Jurkat, Clone E6-1 (cell line): ENCODE data around the gene VDAC2. TPM values are rescaled to one million over a fixed set of nuclear protein-coding genes. Genes with fewer than 3 reads are reported as not detected.
A peak's percentile ranks its signal among the peaks of the same experiment; 100 is the strongest.
"Not testable (repeated sequence)": the region's sequence is repeated elsewhere in the genome, so short reads cannot be mapped to it uniquely, and the experiment has no call there.

ENCODE experiments used
- DNase-seq: peaks from one replicate; pipeline ENCODE4 v3.0.0-alpha.2; 2011; ENCODE audit warnings: low read depth, low spot score
- H3K4me3 ChIP-seq: 2 replicates; pipeline ENCODE4 v1.5.1; 2011; ENCODE audit warnings: mild to moderate bottlenecking, low read length, control low read depth, moderate library complexity
- polyA plus RNA-seq: library from polyadenylated mRNA; unstranded; fragments of >200 nt; gene quantifications from one replicate; pipeline ENCODE4 v1.2.1, GENCODE V29; 2012; ENCODE audit warnings: missing spikeins; ENCODE audit not compliant: insufficient read length, insufficient read depth

VDAC2 gene
- 212 TPM for polyA plus RNA-seq

DNA sequence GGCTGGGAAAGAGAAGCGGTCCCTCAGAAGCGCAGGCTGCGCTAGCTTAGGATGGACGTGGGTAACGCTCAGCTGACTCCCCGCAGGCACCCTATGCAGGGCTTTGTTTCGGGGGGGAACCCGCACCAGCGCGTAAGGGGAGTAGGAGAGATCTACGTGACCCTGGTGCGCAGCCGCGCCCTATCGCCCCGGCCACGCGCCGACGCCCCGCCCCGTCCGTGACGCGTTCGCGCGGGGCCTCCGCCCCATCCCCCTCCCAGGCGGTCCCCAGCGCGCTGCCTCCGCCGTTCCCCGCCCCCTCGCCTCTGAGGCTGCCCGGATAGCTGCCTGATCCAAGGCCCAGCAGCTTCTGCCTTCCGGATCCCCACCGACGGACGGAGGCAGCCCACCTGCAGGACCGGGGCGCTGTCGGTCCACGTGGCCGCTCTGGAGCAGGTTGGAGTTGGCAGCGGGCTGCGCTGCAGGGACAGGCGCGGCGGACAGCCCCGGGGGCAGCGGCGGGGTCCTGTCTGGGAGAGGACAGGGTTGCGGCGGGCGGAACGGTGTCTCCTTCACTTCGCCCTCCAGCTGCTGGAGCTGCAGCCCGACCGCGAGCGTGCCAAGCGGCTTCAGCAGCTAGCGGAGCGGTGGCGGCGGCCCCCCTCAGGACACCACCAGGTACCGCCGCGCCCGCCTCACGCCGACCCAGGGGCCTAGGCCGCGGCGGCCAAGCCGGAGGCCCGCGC is at the start of gene VDAC2:
TSS of gene VDAC2 (plus strand) at position 515 of the 725 bp plus-strand sequence. CDS start 363 bp downstream, outside the sequence.
- H3K4me3 ChIP-seq = peak within 1 kb of the TSS; percentile 77
- DNase-seq = peak; percentile 83

DNA sequence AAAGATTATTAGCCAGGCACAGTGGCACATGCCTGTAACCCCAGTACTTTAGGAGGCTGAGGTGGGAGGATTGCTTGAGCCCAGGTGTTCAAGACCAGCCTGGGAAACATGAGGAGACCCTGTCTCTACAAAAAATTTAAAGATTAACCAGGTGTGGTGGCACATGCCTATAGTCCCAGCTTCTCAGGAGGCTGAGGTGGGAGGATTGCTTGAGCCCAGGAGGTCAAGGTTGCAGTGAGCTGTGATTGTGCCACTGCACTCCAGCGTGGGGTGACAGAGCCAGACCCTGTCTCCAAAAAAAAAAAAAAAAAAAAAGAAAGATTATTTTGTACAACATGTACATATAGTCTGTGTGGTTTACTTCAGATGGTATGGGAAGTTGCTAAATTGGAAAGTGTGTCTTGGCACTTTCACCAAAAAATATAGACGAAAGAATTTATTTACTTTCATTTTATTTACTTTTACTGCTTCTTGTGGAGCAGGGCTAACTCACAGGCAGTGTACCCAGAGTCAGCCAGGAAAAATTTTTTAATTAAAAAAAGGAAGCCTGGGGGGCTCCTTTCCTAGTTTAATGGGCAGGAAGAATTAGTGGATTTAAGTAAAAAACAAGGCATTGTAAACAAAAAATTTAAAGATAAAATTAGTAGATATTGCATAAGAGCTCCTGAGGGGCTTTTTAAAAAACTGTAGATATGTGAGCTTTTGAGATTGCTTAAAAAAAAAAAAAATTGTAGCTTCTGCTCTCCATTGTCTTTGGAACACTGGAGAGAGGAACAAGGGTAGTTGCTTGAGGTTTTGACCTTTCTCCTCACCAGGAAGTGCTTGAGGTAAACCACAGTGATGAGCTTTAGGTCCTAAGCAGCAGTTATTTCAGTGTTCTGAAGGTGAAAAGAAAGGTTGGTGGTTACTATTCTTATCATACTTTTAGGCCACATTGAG is 44.6 kb upstream of the VDAC2 start:
- no peak overlapping the region for H3K4me3 ChIP-seq
- DNase-seq = peak; percentile 65

DNA sequence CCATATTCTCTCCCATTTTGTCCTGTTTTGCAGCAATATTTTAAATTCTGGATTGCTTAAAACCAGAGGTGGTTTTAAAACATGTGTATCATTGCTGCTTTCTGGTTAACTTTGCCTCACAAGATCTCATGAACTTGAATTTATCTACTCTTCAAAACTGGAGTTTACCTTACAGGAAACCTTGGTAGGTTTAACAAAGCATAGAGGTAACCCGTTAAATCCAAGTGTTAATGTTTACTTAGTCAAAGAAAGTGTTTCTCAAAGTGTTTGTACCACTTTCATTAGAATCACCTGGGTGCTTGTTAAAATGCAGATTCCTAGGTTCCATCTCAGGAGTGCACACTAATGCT is 44.0 kb upstream of the VDAC2 start:
- DNase-seq = no peak
- no peak overlapping the region for H3K4me3 ChIP-seq

DNA sequence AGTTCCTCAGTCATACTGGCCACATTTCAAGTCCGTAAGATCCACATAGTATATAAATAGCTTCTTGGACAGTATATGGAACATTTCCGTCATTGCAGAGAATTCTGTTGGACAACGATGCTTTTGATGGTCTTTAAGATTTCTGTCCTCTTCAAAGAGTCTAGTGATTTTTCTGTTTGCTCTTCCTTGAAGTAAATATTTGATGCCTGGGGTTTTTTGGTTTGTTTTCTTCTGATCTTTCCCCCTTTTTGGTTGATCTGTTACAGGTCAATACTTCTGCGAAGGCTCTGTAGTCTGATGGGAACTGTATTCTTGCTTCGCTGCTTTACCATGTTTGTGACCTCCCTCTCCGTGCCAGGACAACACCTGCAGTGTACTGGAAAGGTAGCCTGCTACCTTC is 42.3 kb upstream of the VDAC2 start:
- no peak for DNase-seq
- H3K4me3 ChIP-seq = no peak overlapping the region

DNA sequence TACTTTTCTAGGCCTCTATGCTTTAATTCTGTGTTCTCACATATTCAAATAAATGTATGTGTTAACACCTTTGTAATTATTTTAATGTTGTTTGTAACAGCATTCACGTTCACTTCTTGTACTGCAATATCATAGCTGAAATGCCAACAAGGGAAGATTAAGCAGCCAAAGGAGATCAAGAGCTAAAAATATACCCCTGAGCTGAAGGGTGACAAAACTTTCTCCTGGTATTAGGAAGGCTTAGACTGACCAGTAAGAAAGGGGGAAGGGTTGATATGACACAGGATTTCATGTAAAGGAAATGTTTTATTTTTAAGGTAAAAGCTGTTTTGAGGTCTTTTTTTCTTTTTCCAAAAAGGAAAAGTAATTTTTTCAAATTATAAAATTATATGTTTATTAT is 40.4 kb upstream of the VDAC2 start:
- DNase-seq = no peak
- no peak overlapping the region for H3K4me3 ChIP-seq

DNA sequence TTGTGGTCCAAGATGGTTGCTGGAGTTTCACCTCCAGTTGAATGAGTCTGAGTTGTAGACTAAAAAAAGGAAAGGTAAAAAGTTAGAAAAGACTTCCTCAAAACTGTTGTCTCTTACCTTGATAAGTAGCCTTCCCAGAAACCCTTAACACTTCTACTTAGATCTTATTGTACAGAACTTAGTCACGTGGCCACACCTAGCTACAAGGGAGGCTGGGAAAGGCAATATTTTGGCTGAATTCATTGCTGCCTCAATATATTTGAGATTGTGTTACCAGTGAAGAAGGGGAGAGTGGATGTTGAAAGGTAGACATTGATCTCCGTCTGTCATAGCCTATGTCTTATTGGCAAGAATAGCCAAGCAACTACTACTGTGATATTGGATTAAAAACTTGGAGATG is 35.5 kb upstream of the VDAC2 start:
- no peak for DNase-seq

DNA sequence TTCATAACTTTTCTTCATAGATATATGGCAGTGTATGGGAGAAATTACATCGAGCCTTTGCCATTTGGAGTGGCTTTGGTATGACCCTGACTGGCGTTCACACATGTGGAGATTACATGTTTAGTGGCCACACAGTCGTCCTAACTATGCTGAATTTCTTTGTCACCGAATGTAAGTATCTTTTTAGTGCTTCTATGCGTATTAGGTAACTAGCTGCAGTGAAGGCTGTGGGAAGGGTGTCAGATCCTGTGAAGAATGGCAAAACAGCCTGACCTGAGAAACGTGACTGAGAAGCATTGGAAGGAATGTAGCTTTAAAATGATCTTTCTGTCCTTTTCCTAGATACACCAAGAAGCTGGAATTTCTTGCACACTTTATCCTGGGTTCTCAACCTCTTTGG is 34.5 kb upstream of the VDAC2 start:
- no peak overlapping the region for H3K4me3 ChIP-seq
- DNase-seq = no peak

More for the DNA sequence above, 35.5 kb upstream of the VDAC2 start:
- no peak overlapping the region for H3K4me3 ChIP-seq

DNA sequence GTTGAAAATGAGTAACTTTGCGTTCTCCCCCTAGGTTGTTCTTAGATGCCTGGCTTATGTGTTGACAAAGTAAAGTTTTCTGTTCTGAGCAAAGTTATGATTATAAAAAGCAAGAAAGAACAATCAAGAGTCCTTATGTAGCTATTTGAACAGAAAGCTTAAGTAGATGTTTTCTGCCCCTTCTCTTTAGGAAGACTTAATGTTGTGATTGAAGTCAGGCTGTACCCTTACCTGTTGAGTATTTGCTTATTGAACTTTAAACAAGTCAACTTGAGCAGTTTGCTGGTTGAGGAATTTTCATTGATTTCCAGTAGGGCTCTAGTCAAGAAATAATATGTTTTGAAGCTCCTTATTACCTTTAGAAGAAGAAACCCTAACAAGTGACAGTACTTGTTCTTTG is 33.9 kb upstream of the VDAC2 start:
- DNase-seq = no peak
- no peak overlapping the region for H3K4me3 ChIP-seq

- no peak overlapping the region for H3K4me3 ChIP-seq
- DNase-seq = no peak
Measured at GRCh38 chr10:75179657-75180177, 30.9 kb upstream of the VDAC2 start.

DNA sequence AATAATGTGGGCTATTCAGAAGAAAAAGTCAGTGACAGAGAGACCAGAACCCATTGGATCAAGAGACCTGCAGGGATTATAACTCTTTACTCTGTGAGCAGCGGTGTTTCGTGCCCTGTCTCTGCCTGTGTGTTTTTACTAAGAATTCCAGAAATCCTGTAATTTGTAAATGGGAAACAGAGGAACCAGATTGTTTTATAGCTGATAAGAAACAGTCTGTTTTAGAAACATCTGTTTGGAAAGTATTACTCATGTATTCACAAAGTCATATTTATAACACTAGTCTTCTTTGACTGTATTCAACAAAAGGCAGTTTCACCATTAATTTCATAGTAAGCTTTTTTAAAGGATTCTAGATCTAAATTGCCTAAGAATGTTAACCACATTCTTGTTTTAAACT is 30.0 kb upstream of the VDAC2 start:
- H3K4me3 ChIP-seq = no peak overlapping the region
- no peak for DNase-seq

- no peak overlapping the region for H3K4me3 ChIP-seq
- no peak for DNase-seq
Measured at GRCh38 chr10:75181073-75181472, 29.5 kb upstream of the VDAC2 start.

DNA sequence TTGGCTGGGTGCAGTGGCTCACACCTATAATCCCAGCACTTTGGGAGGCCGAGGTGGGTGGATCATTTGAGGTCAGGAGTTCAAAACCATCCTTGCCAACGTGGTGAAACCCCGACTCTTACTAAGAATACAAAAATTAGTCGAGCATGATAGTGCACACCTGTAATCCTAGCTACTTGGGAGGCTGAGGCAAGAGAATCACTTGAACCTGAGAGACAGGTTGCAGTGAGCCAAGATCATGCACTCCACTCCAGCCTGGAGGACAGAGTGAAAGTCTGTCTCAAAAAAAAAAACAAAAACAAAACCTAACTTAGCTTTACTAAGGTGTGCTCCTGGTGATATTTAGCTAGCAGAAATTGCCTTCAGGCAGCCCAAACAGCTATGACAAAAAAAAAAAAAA is 24.3 kb upstream of the VDAC2 start:
- DNase-seq = no peak
- H3K4me3 ChIP-seq = no peak overlapping the region

DNA sequence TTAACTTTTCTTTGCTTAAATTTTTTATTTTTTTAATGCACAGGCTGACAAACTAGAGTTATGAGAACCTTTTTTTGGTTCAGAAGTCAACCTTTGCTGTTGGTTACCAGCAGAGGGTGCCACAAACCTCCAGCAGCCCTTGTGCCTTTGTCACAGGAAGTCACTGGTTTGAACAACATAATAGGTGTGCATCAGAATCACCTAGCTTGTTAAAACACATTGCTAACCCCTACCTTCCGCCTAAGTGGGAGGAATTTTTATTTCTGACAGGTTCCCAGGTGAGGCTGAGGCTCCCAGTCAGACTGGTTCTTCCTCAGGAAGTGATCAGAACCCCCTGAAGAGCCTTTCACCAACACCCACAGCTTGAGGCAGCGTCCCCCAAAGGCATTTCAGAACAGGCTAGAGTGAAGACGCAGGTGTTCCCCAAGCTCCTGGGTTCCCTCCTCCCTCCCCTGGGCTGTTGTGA is 22.6 kb upstream of the VDAC2 start:
- peak; percentile 74 for DNase-seq
- H3K4me3 ChIP-seq = no peak overlapping the region

DNA sequence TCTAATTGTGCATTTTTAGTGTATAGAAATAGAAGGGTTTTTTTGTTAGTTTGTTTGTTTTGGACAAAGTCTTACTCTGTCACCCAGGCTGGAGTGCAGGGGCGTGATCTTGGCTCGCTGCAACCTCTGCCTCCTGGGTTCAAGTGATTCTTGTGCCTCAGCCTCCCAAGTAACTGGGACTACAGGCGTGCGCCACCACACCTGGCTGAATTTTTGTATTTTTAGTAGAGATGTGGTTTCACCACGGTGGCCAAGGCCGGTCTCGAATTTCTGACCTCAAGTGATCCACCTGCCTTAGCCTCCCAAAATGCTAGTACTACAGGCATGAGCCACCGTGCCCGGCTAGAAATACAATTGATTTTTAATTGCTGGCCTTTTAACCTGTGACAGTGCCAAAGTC is 22.1 kb upstream of the VDAC2 start:
- not testable (repeated sequence) for DNase-seq, H3K4me3 ChIP-seq

DNA sequence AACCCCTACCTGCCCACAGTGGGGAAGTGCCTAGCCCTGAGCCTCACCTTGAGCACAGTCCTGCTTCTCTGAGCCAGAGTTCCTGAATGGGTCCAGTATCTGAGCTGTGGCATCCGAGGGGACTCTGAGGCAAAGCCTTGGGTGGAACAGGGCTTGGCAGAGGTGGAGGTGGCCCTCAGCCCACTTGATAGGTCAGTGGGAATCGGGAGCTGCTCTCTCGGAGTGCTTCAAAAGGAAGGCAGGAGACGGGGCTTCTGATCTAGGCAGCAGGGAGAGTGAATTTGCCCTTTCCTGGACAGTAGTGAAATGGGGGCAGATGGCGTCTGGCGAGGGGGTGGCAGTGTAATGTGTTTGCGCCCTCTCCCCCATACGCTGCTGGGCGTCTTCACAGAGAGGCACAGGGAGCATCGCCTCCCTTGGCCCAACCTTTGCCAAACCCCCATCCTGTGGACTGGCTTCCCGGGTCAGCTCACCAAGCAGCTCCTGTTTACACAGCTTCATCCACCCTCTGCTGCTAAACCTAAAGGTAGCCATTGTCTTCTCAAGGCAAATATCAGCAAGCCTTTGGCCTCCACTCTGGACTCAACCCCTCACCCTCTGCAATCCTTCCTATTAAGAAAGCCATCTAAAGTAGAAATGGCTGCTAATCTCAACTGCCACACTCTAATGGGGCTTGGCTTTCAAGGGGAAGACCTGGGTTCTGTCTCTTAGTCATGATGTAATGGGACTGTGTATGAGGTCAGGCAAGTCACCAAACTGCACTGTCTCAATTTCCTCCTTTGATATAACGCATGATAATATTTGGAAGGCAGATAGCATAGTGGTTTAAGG is 21.1 kb upstream of the VDAC2 start:
- DNase-seq = no peak

DNA sequence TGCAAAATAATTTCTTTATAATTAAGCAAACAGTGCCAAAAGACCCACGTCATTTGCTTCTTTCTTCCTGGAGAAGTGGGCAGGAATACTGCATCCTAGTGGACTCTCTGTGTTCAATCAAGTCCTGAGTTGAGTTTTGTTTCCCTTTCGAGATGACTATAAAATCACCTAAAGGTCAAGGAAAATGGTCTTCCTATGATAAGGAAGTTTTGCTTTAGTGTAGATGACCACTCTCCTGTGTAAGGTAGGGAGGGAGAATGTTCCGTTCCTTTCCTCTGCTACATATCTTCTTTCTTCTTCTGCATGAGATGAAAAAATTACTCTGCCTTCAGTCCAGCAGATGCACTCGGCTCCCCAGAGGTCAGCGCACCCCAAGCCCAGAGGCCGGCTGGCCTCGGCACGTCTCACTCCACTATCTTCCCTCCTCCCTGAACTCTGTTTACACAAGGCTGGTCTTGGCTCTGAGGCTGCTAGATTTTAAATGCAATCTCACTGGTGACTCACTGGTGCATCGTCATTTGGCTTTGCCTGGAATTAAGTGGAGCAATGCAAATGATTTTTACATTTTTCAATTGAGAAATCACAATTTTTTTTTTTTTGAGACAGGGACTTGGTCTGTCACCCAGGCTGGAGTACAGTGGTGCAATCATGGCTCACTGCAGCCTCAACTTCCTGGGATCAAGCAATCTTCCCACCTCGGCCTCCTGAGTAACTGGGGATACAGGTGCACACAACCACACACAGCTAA is 18.6 kb upstream of the VDAC2 start:
- DNase-seq = no peak
- no peak overlapping the region for H3K4me3 ChIP-seq

More for the DNA sequence above, 21.1 kb upstream of the VDAC2 start:
- no peak overlapping the region for H3K4me3 ChIP-seq

DNA sequence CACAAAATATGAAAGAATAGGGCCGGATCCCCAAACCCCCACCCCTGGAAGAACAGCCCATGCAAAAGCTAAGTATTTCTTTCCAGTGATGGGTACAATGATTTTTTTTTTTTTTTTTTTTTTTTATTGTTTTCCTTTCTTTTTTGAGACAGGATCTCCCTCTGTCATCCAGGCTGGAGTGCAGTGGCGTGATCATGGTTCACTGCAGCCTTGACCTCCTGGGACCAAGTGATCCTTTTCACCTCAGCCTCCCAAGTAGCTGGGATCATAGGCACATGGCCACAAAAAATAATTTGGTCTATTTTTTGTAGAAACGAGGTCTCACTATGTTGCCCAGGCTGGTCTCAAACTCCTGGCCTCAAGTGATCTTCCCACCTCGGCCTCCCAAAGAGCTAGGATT is 16.0 kb upstream of the VDAC2 start:
- not testable (repeated sequence) for H3K4me3 ChIP-seq, DNase-seq

GRCh38 chr10:75195035-75195763 is 15.4 kb upstream of the VDAC2 start:
- H3K4me3 ChIP-seq = no peak overlapping the region
- DNase-seq = no peak
